ENCODE results near the gene PARP12. TPM values are rescaled to one million over a fixed set of nuclear protein-coding genes. Genes with fewer than 3 reads are reported as not detected.

The PARP12 gene
- total and polyA plus RNA-seq, 10 of the 15 experiments (the other 5 are each of a cell fraction or from before 2014, with no cell fraction given): 0.98 to 51.8 (median 18.0) TPM

- TF ChIP-seq BHLHE40 (IDR thresholded peaks at IDR 0.05; ENCODE audit: borderline replicate concordance in 1 of 2, low read depth in 2 of 2, low read length in 1 of 2) (no peak), NKRF (conservative IDR thresholded peaks at IDR 0.05) (no peak)
Observed at GRCh38 chr7:140025241-140025640, 37.5 kb downstream of the PARP12 start (continued).

GRCh38 chr7:140024585-140024984 lies 38.2 kb downstream of the PARP12 start:
- Histone ChIP-seq H3K9ac (ENCODE audit: control insufficient read depth, insufficient read depth, low read length) (no peak overlapping the region), H3K27me3 (replicated peaks in 1 of 2; ENCODE audit: control insufficient read depth in 2 of 2, insufficient read depth in 2 of 2, low read length in 1 of 2) (no peaks in the 10 kb centered on the region), H2AFZ (ENCODE audit: control insufficient read depth, low read depth, low read length) (no peak overlapping the region), H3K4me2 (ENCODE audit: control insufficient read depth, insufficient read depth) (no peak overlapping the region), H3K79me2 (ENCODE audit: control insufficient read depth, insufficient read depth, low read length) (no peaks in the 10 kb centered on the region), H3K4me1 (ENCODE audit: control insufficient read depth, insufficient read depth, low read length) (no peaks in the 10 kb centered on the region), H3K36me3 (ENCODE audit: control insufficient read depth in 2 of 2, insufficient read depth in 2 of 2, low read length in 1 of 2) (peaks cover 4 to 5% of the 10 kb centered on the region in 2 experiments; a peak in 3 of 4 replicates), H3K4me3 (no peak overlapping the region), H3K27ac (ENCODE audit: control insufficient read depth, insufficient read depth) (no peak overlapping the region), H4K20me1 (ENCODE audit: control insufficient read depth, insufficient read depth) (no peaks in the 10 kb centered on the region), H3K9me3 (replicated peaks; ENCODE audit: control insufficient read depth, insufficient read depth, low read length) (no peaks in the 10 kb centered on the region)
- CTCF ChIA-PET: no interaction called here
- 91% methylated on average over 18 of the region's 18 CpGs for WGBS (ENCODE audit: insufficient coverage, insufficient replicate concordance, low lambda C conversion rate, missing lambda C conversion rate)
- DNase-seq (ENCODE audit: low read depth, low spot score) (no peak), FAIRE-seq (no peak), ATAC-seq (no peak)
- SMC1A ChIA-PET (ENCODE audit: uncharacterized antibody, unreplicated experiment): no interaction called here
- RAD21 ChIA-PET (ENCODE audit: unreplicated experiment): no interaction called here
- POLR2A ChIA-PET: no interaction called here
- intact Hi-C loops (cut with micrococcal nuclease; ENCODE audit: unreplicated experiment): no loop called here
- in situ Hi-C loops (cut with MboI): no loop called here
- BruUV-seq (replicated peaks): no TSS peak
- TF ChIP-seq CREB1 (IDR thresholded peaks at IDR 0.05; ENCODE audit: low read depth): no peak
- no peak for TF ChIP-seq SMC3 (IDR thresholded peaks at IDR 0.05; ENCODE audit: borderline replicate concordance, low read length)
- TF ChIP-seq WRNIP1 (IDR thresholded peaks at IDR 0.05; ENCODE audit: borderline replicate concordance, low read depth, low read length): no peak
- TF ChIP-seq POLR2AphosphoS5 (IDR thresholded peaks at IDR 0.05; ENCODE audit: low read length): no peak
- TF ChIP-seq IKZF2 (IDR thresholded peaks at IDR 0.05): no peak
- TF ChIP-seq, protein P1, sequence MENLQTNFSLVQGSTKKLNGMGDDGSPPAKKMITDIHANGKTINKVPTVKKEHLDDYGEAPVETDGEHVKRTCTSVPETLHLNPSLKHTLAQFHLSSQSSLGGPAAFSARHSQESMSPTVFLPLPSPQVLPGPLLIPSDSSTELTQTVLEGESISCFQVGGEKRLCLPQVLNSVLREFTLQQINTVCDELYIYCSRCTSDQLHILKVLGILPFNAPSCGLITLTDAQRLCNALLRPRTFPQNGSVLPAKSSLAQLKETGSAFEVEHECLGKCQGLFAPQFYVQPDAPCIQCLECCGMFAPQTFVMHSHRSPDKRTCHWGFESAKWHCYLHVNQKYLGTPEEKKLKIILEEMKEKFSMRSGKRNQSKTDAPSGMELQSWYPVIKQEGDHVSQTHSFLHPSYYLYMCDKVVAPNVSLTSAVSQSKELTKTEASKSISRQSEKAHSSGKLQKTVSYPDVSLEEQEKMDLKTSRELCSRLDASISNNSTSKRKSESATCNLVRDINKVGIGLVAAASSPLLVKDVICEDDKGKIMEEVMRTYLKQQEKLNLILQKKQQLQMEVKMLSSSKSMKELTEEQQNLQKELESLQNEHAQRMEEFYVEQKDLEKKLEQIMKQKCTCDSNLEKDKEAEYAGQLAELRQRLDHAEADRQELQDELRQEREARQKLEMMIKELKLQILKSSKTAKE (IDR thresholded peaks at IDR 0.05; ENCODE audit: low read depth, poor library complexity, severe bottlenecking): no peak
- no peak for TF ChIP-seq USF2 (IDR thresholded peaks at IDR 0.05; ENCODE audit: borderline replicate concordance, low read depth, low read length)
- no peak for TF ChIP-seq STAT3 (IDR thresholded peaks at IDR 0.05; ENCODE audit: low read depth, low read length)
- TF ChIP-seq BHLHE40 (IDR thresholded peaks at IDR 0.05; ENCODE audit: borderline replicate concordance in 1 of 2, low read depth in 2 of 2, low read length in 1 of 2): no peak
- TF ChIP-seq CREM (IDR thresholded peaks at IDR 0.05; ENCODE audit: low read depth): no peak
- TF ChIP-seq, protein P2, sequence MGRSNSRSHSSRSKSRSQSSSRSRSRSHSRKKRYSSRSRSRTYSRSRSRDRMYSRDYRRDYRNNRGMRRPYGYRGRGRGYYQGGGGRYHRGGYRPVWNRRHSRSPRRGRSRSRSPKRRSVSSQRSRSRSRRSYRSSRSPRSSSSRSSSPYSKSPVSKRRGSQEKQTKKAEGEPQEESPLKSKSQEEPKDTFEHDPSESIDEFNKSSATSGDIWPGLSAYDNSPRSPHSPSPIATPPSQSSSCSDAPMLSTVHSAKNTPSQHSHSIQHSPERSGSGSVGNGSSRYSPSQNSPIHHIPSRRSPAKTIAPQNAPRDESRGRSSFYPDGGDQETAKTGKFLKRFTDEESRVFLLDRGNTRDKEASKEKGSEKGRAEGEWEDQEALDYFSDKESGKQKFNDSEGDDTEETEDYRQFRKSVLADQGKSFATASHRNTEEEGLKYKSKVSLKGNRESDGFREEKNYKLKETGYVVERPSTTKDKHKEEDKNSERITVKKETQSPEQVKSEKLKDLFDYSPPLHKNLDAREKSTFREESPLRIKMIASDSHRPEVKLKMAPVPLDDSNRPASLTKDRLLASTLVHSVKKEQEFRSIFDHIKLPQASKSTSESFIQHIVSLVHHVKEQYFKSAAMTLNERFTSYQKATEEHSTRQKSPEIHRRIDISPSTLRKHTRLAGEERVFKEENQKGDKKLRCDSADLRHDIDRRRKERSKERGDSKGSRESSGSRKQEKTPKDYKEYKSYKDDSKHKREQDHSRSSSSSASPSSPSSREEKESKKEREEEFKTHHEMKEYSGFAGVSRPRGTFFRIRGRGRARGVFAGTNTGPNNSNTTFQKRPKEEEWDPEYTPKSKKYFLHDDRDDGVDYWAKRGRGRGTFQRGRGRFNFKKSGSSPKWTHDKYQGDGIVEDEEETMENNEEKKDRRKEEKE (IDR thresholded peaks at IDR 0.05): no peak
- no peak for TF ChIP-seq NR2F1 (conservative IDR thresholded peaks at IDR 0.05)
- TF ChIP-seq ATF7 (IDR thresholded peaks at IDR 0.05; ENCODE audit: low read depth): no peak
- no peak for TF ChIP-seq TCF7 (IDR thresholded peaks at IDR 0.05; ENCODE audit: borderline replicate concordance)
